AG04449 (cell line): ENCODE results near the gene NR5A1.

Experiments used
- CTCF ChIA-PET: fragments of 350-600 bp; formaldehyde crosslinking; extraction: SDS; loops from one replicate; lab custom pipeline; 2021; ENCODE audit warnings: antibody characterized with exemption; lab: Yijun Ruan, JAX
- POLR2A ChIA-PET: fragments of 400-600, 350-600 bp; formaldehyde crosslinking; extraction: SDS; loops from one replicate; lab custom pipeline; 2020; ENCODE audit warnings: antibody characterized with exemption, inconsistent platforms; lab: Yijun Ruan, JAX
- DNase-seq: peaks from one replicate; pipeline ENCODE4 v3.0.0-alpha.2; 2010; ENCODE audit warnings: low read depth, low spot score
- H3K4me3 ChIP-seq: 2 replicates; pipeline ENCODE4 v1.5.1; 2011; ENCODE audit warnings: low read depth, mild to moderate bottlenecking, control low read depth, low read length
- TF ChIP-seq, protein P1 (sequence below): IDR thresholded peaks from one replicate; pipeline ENCODE4 v1.5.1; 2011; ENCODE audit warnings: mild to moderate bottlenecking, moderate library complexity, low read length, control low read depth, inconsistent platforms; ENCODE audit not compliant: insufficient read depth; ENCODE audit errors: missing control alignments

Gene NR5A1

DNA sequence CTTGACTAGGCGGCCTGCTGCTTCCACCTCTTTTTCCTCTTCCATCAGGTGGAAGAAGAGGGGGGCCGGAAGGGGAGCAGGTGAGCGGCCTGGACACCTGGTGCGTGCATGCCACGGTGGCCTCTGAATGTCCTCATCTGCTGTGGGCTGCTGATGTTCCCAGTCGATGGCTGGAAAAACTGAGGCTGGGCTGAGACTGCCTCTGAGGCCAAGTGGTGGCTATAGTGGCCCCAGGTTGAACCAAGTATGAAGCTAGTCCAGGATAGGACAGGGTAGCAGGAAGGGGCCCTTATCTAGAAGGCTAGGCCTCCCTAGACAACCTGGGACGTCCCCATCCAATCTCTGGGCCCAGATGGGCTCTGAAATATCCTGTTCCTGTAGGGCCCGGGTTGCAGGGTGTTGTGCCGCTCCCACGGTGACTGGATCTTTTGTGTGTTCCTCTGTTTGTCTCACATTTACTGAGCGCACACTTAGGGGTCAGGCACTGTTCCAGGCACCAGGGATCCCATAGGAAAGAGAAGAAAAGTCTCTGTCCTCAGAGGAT is 753 bp upstream of the NR5A1 start:
- no peak for DNase-seq
- H3K4me3 ChIP-seq, result no peak overlapping the region
- TF ChIP-seq, protein P1, sequence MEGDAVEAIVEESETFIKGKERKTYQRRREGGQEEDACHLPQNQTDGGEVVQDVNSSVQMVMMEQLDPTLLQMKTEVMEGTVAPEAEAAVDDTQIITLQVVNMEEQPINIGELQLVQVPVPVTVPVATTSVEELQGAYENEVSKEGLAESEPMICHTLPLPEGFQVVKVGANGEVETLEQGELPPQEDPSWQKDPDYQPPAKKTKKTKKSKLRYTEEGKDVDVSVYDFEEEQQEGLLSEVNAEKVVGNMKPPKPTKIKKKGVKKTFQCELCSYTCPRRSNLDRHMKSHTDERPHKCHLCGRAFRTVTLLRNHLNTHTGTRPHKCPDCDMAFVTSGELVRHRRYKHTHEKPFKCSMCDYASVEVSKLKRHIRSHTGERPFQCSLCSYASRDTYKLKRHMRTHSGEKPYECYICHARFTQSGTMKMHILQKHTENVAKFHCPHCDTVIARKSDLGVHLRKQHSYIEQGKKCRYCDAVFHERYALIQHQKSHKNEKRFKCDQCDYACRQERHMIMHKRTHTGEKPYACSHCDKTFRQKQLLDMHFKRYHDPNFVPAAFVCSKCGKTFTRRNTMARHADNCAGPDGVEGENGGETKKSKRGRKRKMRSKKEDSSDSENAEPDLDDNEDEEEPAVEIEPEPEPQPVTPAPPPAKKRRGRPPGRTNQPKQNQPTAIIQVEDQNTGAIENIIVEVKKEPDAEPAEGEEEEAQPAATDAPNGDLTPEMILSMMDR, result no peak
- ChIA-PET POLR2A (no interaction called here), CTCF (no interaction called here)

DNA sequence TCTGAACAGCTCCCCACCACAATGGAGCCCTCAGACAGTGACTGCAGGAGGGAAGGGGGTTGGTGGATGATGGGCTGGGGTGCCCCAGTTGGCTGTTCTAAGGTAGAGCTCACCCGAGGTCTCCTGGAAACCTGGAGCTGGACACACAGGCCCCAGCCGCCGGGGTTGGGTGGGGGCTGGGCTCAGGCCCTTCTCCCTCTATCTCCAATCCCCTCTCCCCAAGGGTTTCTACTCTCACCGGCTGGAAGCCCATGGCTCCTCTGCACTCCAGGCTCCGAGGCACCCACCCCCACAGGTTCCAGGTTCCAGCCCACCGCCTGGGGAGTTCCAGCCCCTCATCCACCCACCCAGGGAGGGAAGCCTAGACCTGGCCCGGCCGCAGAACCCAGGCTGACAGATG is 766 bp downstream of the NR5A1 start:
- no peak overlapping the region for H3K4me3 ChIP-seq
- POLR2A ChIA-PET, result no interaction called here
- CTCF ChIA-PET, result interaction anchor here (1.6 kb wide), 1 partner anchor 8 kb away, joined by 5 read pairs; no protein-coding TSS in a partner anchor
- TF ChIP-seq, protein P1, result no peak
- DNase-seq, result no peak

DNA sequence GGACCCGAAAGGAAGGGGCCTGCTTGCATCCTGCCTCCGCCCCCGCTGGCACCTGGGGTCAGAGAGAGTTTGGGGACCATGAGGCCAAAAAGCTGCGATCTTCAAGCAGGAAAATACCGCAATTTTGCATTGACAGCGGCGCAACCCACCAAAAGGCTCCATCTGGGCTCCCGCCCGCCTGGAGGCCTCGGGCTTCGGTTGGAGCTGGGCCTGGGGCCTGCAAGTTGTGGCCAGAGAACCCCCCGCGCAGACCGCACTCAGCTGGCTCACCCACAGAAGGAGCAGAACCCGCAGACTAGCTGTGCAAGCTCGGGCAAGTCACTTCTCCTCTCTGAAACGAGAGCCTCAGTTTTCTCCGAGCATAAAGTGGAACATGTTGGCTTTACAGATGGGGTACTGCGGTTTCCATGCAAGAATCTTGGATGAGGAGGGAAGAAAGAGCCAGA is 1.3 kb downstream of the NR5A1 start:
- TF ChIP-seq, protein P1, result no peak
- POLR2A ChIA-PET, result no interaction called here
- CTCF ChIA-PET, result interaction anchor here (1.2 to 1.6 kb wide), 2 partner anchors 9 to 30 kb away, joined by 3 to 5 read pairs; no protein-coding TSS in a partner anchor
- H3K4me3 ChIP-seq, result no peak overlapping the region
- no peak for DNase-seq

DNA sequence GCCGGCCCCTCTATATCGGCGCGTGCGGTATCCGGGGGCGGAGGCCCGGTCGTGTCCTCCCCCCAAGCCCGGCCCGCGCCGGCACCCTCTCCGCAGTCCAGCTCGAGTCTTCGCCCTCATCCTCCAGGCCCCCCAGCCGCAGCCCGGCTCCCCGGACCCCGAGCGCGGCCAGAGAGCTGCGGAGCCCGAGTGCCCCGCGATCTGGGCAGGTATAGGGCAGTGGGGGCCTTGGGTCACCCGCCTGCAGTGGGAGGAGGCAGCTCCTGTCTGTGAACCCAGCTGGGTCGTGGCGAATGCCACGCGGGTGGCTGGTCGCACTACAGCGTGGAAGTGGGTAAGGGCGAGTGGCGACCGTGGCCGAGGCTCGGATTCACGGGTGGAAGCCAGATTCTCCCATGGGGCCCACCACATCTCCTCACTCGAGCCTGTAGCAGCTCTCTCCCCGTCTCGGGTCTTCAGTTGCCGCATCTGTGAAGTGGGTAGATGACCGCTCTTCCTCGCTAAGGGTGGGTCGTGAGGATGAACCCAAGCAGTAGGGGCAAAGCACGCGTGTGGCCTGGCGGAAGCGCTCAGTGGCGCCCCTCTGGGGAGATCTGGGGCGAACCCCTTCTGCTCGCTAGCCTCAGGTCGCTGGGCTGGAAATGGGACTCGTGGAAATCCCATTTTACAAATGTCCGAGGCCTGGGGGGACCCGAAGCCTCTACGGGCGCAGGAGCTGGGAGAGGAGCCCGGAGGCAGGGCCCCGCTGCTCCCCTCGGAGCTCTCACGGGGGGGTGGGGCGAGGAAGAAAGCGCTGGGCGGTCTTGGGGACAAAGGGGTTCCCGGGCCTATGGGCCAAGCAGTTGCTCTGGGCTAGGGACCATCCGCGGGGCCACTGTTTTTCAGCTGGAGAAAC is 1.9 kb downstream of the NR5A1 start:
- ChIA-PET POLR2A (interaction anchor here (0.6 kb wide), 1 partner anchor 122 kb away, joined by 3 read pairs; no protein-coding TSS in a partner anchor), CTCF (interaction anchor here (1.2 to 1.6 kb wide), 2 partner anchors 10 to 31 kb away, joined by 3 to 5 read pairs; no protein-coding TSS in a partner anchor)
- no peak overlapping the region for H3K4me3 ChIP-seq
- no peak for DNase-seq
- TF ChIP-seq, protein P1, result no peak

DNA sequence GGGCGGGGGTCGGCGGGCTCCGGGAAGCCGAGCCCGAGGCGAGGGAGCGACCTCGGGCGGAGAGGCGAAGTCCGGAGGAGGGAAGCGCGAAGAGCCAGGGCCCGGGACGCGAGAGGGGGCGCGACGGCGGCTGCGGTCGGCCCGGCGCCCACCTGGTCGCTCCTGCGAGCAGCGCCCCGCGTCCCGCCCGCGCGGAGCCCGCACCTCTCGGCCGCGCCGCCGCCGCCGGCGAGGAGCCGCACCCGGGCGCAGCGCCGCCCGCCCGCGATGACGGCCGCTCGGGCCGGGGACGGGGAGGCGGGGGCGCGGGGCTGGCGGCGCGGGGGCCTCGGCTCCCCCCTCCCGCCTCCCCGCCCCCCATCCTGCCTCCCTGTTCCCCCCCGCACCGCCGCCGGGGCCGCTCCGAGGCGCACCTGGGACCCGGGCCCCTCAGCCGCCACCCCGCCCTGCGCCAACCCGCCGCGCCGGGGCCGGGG is 2.6 kb downstream of the NR5A1 start:
- DNase-seq, result no peak
- ChIA-PET POLR2A (no interaction called here), CTCF (interaction anchor here (1.0 kb wide), 1 partner anchor 10 kb away, joined by 3 read pairs; no protein-coding TSS in a partner anchor)
- TF ChIP-seq, protein P1, result no peak
- no peak overlapping the region for H3K4me3 ChIP-seq
